ENCODE measurements around the gene CPNE8.

DNA sequence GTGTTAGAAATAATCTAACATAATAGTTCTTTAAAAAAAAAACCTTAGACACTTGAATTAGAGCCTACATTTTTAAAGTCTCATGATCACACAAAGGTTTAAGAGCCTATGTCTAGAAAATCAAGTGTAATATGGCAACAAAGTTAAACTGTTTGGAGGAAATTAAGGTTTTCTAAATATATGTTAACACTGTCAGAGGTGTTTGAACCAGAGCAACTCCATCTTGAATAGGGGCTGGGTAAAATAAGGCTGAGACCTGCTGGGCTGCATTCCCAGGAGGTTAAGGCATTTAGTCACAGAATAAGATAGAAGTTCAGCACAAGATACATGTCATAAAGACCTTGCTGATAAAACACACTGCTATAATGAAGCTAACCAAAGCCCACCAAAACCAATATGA is 12.4 kb downstream of the CPNE8 start:
- TF ChIP-seq, protein P1, sequence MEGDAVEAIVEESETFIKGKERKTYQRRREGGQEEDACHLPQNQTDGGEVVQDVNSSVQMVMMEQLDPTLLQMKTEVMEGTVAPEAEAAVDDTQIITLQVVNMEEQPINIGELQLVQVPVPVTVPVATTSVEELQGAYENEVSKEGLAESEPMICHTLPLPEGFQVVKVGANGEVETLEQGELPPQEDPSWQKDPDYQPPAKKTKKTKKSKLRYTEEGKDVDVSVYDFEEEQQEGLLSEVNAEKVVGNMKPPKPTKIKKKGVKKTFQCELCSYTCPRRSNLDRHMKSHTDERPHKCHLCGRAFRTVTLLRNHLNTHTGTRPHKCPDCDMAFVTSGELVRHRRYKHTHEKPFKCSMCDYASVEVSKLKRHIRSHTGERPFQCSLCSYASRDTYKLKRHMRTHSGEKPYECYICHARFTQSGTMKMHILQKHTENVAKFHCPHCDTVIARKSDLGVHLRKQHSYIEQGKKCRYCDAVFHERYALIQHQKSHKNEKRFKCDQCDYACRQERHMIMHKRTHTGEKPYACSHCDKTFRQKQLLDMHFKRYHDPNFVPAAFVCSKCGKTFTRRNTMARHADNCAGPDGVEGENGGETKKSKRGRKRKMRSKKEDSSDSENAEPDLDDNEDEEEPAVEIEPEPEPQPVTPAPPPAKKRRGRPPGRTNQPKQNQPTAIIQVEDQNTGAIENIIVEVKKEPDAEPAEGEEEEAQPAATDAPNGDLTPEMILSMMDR (IDR thresholded peaks at IDR 0.05): no peak
- TF ChIP-seq POLR2AphosphoS5 (IDR thresholded peaks at IDR 0.05): no peak
- TF ChIP-seq POLR2A (IDR thresholded peaks at IDR 0.05): no peak
- no peak for TF ChIP-seq EP300 (IDR thresholded peaks at IDR 0.05)
